Trophoblast cell (in vitro differentiated cells and primary cell): Measurements from ENCODE around the gene MBNL2.

Experiments
- DNase-seq, 2 donors: peaks; one replicate each; pipeline ENCODE4 v3.0.0-alpha.2; 2016
- H2AFZ ChIP-seq: 2 replicates; pipeline ENCODE4 v1.6.1; 2013; ENCODE audit warnings: low read length, moderate library complexity, mild to moderate bottlenecking; ENCODE audit not compliant: insufficient read depth, poor library complexity
- H2AK5ac ChIP-seq: 2 replicates; pipeline ENCODE4 v1.6.1; 2013; ENCODE audit warnings: mild to moderate bottlenecking, low read length
- H2BK120ac ChIP-seq: 2 replicates; pipeline ENCODE4 v1.6.1; 2013; ENCODE audit warnings: low read length, mild to moderate bottlenecking, moderate library complexity; ENCODE audit not compliant: insufficient read depth, poor library complexity
- H2BK12ac ChIP-seq: 2 replicates; pipeline ENCODE4 v1.6.1; 2013; ENCODE audit warnings: mild to moderate bottlenecking, low read length, moderate library complexity
- H2BK5ac ChIP-seq: 2 replicates; pipeline ENCODE4 v1.6.1; 2013; ENCODE audit warnings: low read length, low read depth, moderate library complexity, mild to moderate bottlenecking; ENCODE audit not compliant: poor library complexity
- H3K14ac ChIP-seq: 2 replicates; pipeline ENCODE4 v1.6.1; 2013; ENCODE audit warnings: mild to moderate bottlenecking, low read length
- H3K18ac ChIP-seq: 2 replicates; pipeline ENCODE4 v1.6.1; 2013; ENCODE audit warnings: mild to moderate bottlenecking, low read length
- H3K23ac ChIP-seq: 2 replicates; pipeline ENCODE4 v1.6.1; 2013; ENCODE audit warnings: low read length
- H3K27ac ChIP-seq: 2 replicates; pipeline ENCODE4 v1.5.1; 2013; ENCODE audit warnings: low read depth, mild to moderate bottlenecking, inconsistent platforms, low read length, moderate library complexity
- H3K27me3 ChIP-seq: 2 replicates; pipeline ENCODE4 v1.6.1; 2013; ENCODE audit warnings: inconsistent platforms, mild to moderate bottlenecking, low read length, moderate library complexity; ENCODE audit not compliant: insufficient read depth
- H3K36me3 ChIP-seq, 2 experiments: 1 replicate in 1 of 2; 2 replicates in 1 of 2; pipeline ENCODE4 v1.6.1; 2013; ENCODE audit warnings: low read length in 2 of 2, mild to moderate bottlenecking in 2 of 2, moderate library complexity in 1 of 2; ENCODE audit not compliant: insufficient read depth in 2 of 2, control insufficient read depth in 1 of 2
- H3K4ac ChIP-seq: 2 replicates; pipeline ENCODE4 v1.6.1; 2013; ENCODE audit warnings: low read depth, mild to moderate bottlenecking, low read length, moderate library complexity
- H3K4me1 ChIP-seq, 2 experiments: 1 replicate in 1 of 2; 2 replicates in 1 of 2; pipeline ENCODE4 v1.6.1; 2013; ENCODE audit warnings: low read length in 2 of 2, mild to moderate bottlenecking in 2 of 2, moderate library complexity in 1 of 2; ENCODE audit not compliant: insufficient read depth in 2 of 2, control insufficient read depth in 1 of 2
- H3K4me2 ChIP-seq: 2 replicates; pipeline ENCODE4 v1.6.1; 2013; ENCODE audit warnings: inconsistent platforms, mild to moderate bottlenecking, low read length, moderate library complexity
- H3K4me3 ChIP-seq: 2 replicates; pipeline ENCODE4 v1.5.1; 2013; ENCODE audit warnings: mild to moderate bottlenecking, low read depth, low read length, inconsistent platforms
- H3K79me1 ChIP-seq: one replicate; pipeline ENCODE4 v1.6.1; 2013; ENCODE audit warnings: low read length
- H3K79me2 ChIP-seq: 2 replicates; pipeline ENCODE4 v1.6.1; 2013; ENCODE audit warnings: low read length, mild to moderate bottlenecking; ENCODE audit not compliant: control insufficient read depth, insufficient read depth, poor library complexity
- H3K9ac ChIP-seq: 2 replicates; pipeline ENCODE4 v1.6.1; 2013; ENCODE audit warnings: mild to moderate bottlenecking, low read length
- H3K9me3 ChIP-seq: 2 replicates; pipeline ENCODE4 v1.6.1; 2013; ENCODE audit warnings: low read depth, mild to moderate bottlenecking, control low read depth, inconsistent platforms, low read length; ENCODE audit not compliant: insufficient read depth
- H4K12ac ChIP-seq: 2 replicates; pipeline ENCODE4 v1.6.1; 2013; ENCODE audit warnings: low read depth, mild to moderate bottlenecking, low read length, moderate library complexity
- H4K8ac ChIP-seq: 2 replicates; pipeline ENCODE4 v1.6.1; 2013; ENCODE audit warnings: low read depth, mild to moderate bottlenecking, low read length, moderate library complexity
- H4K91ac ChIP-seq: one replicate; pipeline ENCODE4 v1.6.1; 2013; ENCODE audit warnings: low read depth, mild to moderate bottlenecking, low read length, moderate library complexity
- WGBS: extraction: QIAGEN DNeasy Blood & Tissue Kit; methylation state at CpG from one replicate; pipeline ENCODE4 v1.1.7; 2013; ENCODE audit warnings: missing lambda C conversion rate; ENCODE audit not compliant: insufficient read length, insufficient coverage; ENCODE audit errors: extremely low coverage; 5-methylcytosine and 5-hydroxymethylcytosine counted together

MBNL2 gene

DNA sequence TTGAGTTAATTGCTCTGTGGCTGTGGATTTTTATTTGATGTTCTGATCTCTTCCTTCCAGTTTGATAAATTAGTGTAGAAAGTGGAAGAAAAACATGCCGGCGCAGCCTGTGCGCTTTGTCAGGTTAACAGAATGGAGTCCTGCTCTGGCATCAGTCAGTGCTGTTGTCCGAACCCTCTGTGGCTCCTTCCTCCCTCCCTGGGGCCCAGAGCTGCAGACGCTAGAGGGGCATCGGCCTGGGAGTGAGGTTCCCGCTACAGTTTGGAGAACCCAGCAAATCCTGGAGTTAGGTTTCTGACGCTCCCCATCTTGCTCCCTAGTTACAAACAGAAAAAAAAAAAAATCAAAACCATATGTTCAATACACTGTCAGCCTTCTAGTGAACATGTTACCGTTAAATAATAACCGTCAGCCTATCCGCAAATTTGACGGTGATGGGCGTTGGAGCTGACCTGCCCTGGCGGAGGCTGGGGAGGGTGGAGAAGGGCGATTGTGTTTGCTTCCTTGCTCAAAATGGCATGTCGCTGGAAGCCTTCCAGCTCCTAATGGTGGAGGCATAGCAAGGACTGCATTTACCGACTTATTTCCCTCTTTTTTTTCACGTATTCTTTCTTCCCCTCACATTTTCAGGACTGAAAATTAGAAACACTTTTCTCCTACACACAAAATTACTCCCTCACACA lies 13.6 kb downstream of the MBNL2 start:
- no CpG with 5 or more reads among the region's 18 CpGs for WGBS
- DNase-seq = no peak

DNA sequence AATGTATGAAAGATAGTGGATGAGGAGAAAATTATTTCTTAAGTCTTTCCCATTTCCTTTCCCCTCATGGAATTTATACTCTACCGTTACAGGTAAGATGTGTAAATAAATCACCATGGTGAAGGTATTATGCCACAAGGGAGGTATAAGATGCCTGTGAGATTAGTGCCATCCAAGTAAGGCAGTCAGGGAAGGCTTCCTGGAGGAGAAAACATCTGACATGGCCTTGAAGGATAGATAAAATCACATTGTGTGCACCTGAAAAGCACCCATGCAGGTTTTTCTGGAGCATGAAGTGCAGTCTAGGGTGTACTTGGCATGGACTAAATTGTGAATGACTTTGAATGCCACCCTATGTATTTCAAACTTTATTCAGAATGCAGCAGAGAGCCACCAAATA lies 15.3 kb downstream of the MBNL2 start:
- no peak overlapping the region for H2BK5ac ChIP-seq
- no peak overlapping the region for H4K8ac ChIP-seq
- no peak overlapping the region for H3K27ac ChIP-seq
- H3K18ac ChIP-seq = no peak overlapping the region
- H2AFZ ChIP-seq = no peak overlapping the region
- no peak overlapping the region for H3K23ac ChIP-seq
- no peak overlapping the region for H3K4me3 ChIP-seq
- H3K9ac ChIP-seq = no peak overlapping the region
- H3K79me1 ChIP-seq = peaks cover 3% of the 10 kb centered on the region
- no peak overlapping the region for H2AK5ac ChIP-seq
- H3K4ac ChIP-seq = peak overlapping the region; percentile 22
- H3K27me3 ChIP-seq = no peaks in the 10 kb centered on the region
- H3K4me1 ChIP-seq = peaks cover 0 to 19% of the 10 kb centered on the region in 2 experiments
- DNase-seq = no peak
- no peak overlapping the region for H3K14ac ChIP-seq
- no peak overlapping the region for H4K12ac ChIP-seq
- no peak overlapping the region for H3K4me2 ChIP-seq
- no CpG with 5 or more reads among the region's 1 CpG for WGBS
- H2BK120ac ChIP-seq = no peak overlapping the region
- peaks cover 23% of the 10 kb centered on the region for H3K79me2 ChIP-seq
- H4K91ac ChIP-seq = no peak overlapping the region
- H3K36me3 ChIP-seq = peaks cover 11 to 33% of the 10 kb centered on the region in 2 experiments
- H3K9me3 ChIP-seq = no peaks in the 10 kb centered on the region
- no peak overlapping the region for H2BK12ac ChIP-seq

More for the DNA sequence above, 13.6 kb downstream of the MBNL2 start:
- H3K23ac ChIP-seq = no peak overlapping the region
- no peak overlapping the region for H3K9ac ChIP-seq
- H2AFZ ChIP-seq = peak overlapping the region; percentile 39
- H3K9me3 ChIP-seq = no peaks in the 10 kb centered on the region
- H3K36me3 ChIP-seq = peaks cover 11 to 24% of the 10 kb centered on the region in 2 experiments
- no peak overlapping the region for H3K18ac ChIP-seq
- H3K4ac ChIP-seq = peak overlapping the region; percentile 95
- peaks cover 3% of the 10 kb centered on the region for H3K79me1 ChIP-seq
- H4K12ac ChIP-seq = no peak overlapping the region
- H3K27me3 ChIP-seq = no peaks in the 10 kb centered on the region
- no peak overlapping the region for H3K27ac ChIP-seq
- H3K4me1 ChIP-seq = peaks cover 0 to 18% of the 10 kb centered on the region in 2 experiments
- no peak overlapping the region for H4K91ac ChIP-seq
- H2BK5ac ChIP-seq = no peak overlapping the region
- H2BK120ac ChIP-seq = no peak overlapping the region
- no peak overlapping the region for H3K4me2 ChIP-seq
- no peak overlapping the region for H2BK12ac ChIP-seq
- H4K8ac ChIP-seq = no peak overlapping the region
- no peak overlapping the region for H3K4me3 ChIP-seq
- no peak overlapping the region for H2AK5ac ChIP-seq
- H3K14ac ChIP-seq = no peak overlapping the region
- H3K79me2 ChIP-seq = peaks cover 24% of the 10 kb centered on the region

DNA sequence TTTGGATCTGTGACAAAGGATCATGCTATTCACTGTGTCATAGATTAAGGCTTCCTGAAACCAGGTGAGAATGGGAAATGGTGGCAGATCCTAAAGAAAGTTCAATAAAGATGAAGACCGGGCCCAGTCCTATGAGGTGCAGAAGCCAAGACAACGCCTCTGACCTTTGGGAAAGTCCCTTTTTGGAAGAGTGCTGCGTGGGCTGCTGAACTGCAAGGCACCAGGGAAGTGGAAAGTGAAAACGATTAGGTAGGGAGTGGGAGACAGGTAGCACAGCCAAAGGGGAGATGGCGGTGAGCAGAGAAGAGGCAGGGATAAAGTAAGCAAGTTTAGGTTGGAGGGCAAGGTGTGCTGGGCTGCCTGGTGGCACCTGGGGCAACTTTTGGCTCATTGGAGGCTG lies 16.3 kb downstream of the MBNL2 start:
- peaks cover 3 to 17% of the 10 kb centered on the region in 2 experiments for H3K4me1 ChIP-seq
- no peak overlapping the region for H2BK5ac ChIP-seq
- no CpG with 5 or more reads among the region's 5 CpGs for WGBS
- H3K4ac ChIP-seq = peak overlapping the region; percentile 45
- no peak overlapping the region for H3K23ac ChIP-seq
- H3K36me3 ChIP-seq = peaks cover 13 to 38% of the 10 kb centered on the region in 2 experiments
- no peak overlapping the region for H2BK120ac ChIP-seq
- H3K27me3 ChIP-seq = no peaks in the 10 kb centered on the region
- H3K79me1 ChIP-seq = peaks cover 1% of the 10 kb centered on the region
- no peak overlapping the region for H4K12ac ChIP-seq
- no peak overlapping the region for H3K9ac ChIP-seq
- no peak overlapping the region for H3K4me3 ChIP-seq
- no peak overlapping the region for H2AK5ac ChIP-seq
- H3K18ac ChIP-seq = no peak overlapping the region
- H2AFZ ChIP-seq = no peak overlapping the region
- no peak overlapping the region for H4K91ac ChIP-seq
- no peak overlapping the region for H2BK12ac ChIP-seq
- no peak for DNase-seq
- no peak overlapping the region for H3K4me2 ChIP-seq
- peaks cover 21% of the 10 kb centered on the region for H3K79me2 ChIP-seq
- H3K9me3 ChIP-seq = no peaks in the 10 kb centered on the region
- H3K27ac ChIP-seq = no peak overlapping the region
- no peak overlapping the region for H3K14ac ChIP-seq
- H4K8ac ChIP-seq = no peak overlapping the region

DNA sequence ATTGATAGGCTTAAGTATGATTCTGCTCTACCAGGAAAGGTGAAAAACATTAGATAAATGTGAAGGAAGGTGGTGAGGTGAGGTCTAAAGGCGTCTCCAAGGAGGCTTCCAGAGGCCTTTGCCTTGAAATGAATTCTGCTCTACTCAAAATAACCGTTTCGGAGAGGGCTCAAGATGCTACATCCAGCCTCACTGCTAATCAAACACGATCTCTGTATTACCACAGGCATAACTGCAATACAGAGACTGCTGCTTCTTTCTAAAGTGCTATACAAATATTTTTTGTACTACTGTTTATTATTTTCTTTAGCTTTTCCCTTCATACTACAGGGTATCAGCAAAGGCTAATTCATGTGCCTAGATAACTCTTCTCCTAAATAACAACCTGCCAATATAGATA lies 16.8 kb downstream of the MBNL2 start:
- Histone ChIP-seq H3K79me1 (peaks cover 1% of the 10 kb centered on the region), H3K14ac (no peak overlapping the region), H2BK120ac (no peak overlapping the region), H3K9me3 (no peaks in the 10 kb centered on the region), H4K91ac (no peak overlapping the region), H3K36me3 (peaks cover 13 to 38% of the 10 kb centered on the region in 2 experiments), H3K23ac (no peak overlapping the region), H2AK5ac (no peak overlapping the region), H3K4me1 (peaks cover 3 to 14% of the 10 kb centered on the region in 2 experiments), H3K9ac (no peak overlapping the region), H3K4me3 (no peak overlapping the region), H3K79me2 (peaks cover 21% of the 10 kb centered on the region), H2BK5ac (no peak overlapping the region), H3K4me2 (no peak overlapping the region), H4K8ac (no peak overlapping the region), H2AFZ (no peak overlapping the region), H4K12ac (no peak overlapping the region), H3K27me3 (no peaks in the 10 kb centered on the region), H3K27ac (no peak overlapping the region), H3K18ac (no peak overlapping the region), H2BK12ac (no peak overlapping the region), H3K4ac (no peak overlapping the region)
- WGBS = no CpG with 5 or more reads among the region's 4 CpGs
- DNase-seq = no peak
